Endothelial cell of umbilical vein (primary cell): Measurements from ENCODE around the gene ANGPTL2. TPM values are rescaled to one million over a fixed set of nuclear protein-coding genes. Genes with fewer than 3 reads are reported as not detected.

ENCODE experiments used
- BruUV-seq: library from RNA; stranded (reverse); fragments of 400-500 nt; replicated peaks from 2 replicates; lab custom pipeline; 2021; lab: Mats Ljungman, UMichigan
- CTCF ChIA-PET: fragments of 300-600, 350-600 bp; sonication (Branson Sonifier 250); formaldehyde crosslinking; loops from one replicate; lab custom pipeline; 2021; ENCODE audit warnings: antibody characterized with exemption, inconsistent platforms; lab: Charles Lee
- POLR2A ChIA-PET: fragments of 300-600, 350-600 bp; sonication (Branson Sonifier 250); formaldehyde crosslinking; loops from one replicate; lab custom pipeline; 2021; ENCODE audit warnings: antibody characterized with exemption, inconsistent platforms; lab: Charles Lee
- DNase-seq: peaks from one replicate; pipeline ENCODE4 v3.0.0-alpha.2; 2011; ENCODE audit warnings: low read depth, low spot score
- FAIRE-seq: peaks from 2 replicates; lab custom pipeline; 2011; peaks lifted over from hg19 to GRCh38; lab: Jason Lieb, UNC
- H2AFZ ChIP-seq: 2 replicates; pipeline ENCODE4 v1.6.0; 2012; ENCODE audit warnings: low read depth, low read length, control low read depth, inconsistent platforms
- H3K27ac ChIP-seq: 2 replicates; pipeline ENCODE4 v1.5.1; 2011; ENCODE audit warnings: low read depth, mild to moderate bottlenecking, control low read depth, low read length, moderate library complexity; ENCODE audit not compliant: insufficient read depth
- H3K27me3 ChIP-seq, 2 experiments: 2 replicates each; pipeline versions ENCODE4 v1.6.0 to v1.6.1; 2011; ENCODE audit warnings: low read length in 2 of 2, mixed read lengths in 1 of 2; ENCODE audit not compliant: control insufficient read depth in 2 of 2, insufficient read depth in 2 of 2
- H3K36me3 ChIP-seq, 2 experiments: 2 replicates in 1 of 2; 3 replicates in 1 of 2; pipeline ENCODE4 v1.5.1; 2011; ENCODE audit warnings: low read length in 2 of 2, mild to moderate bottlenecking in 1 of 2, moderate library complexity in 1 of 2; ENCODE audit not compliant: control insufficient read depth in 2 of 2, insufficient read depth in 2 of 2; ENCODE audit errors: extremely low read depth in 1 of 2
- H3K4me1 ChIP-seq: 3 replicates; pipeline ENCODE4 v1.5.1; 2011; ENCODE audit warnings: mild to moderate bottlenecking, low read length; ENCODE audit not compliant: control insufficient read depth, insufficient read depth; ENCODE audit errors: extremely low read depth
- H3K4me2 ChIP-seq: 2 replicates; pipeline ENCODE4 v1.6.1; 2011; ENCODE audit warnings: low read length, control low read depth, mixed read lengths; ENCODE audit not compliant: insufficient read depth
- H3K4me3 ChIP-seq, 3 experiments: fragments of 200-600 bp in 1 of 3; sonication (generic), shearing (Covaris generic) in 1 of 3; replicated peaks in 1 of 3; 2 replicates each; pipeline ENCODE4 v1.5.1; 2011 to 2016; ENCODE audit warnings: control low read depth in 3 of 3, low read length in 3 of 3, mild to moderate bottlenecking in 2 of 3, inconsistent platforms in 1 of 3, low read depth in 1 of 3, moderate library complexity in 1 of 3; ENCODE audit not compliant: insufficient read depth in 1 of 3
- H3K79me2 ChIP-seq: 2 replicates; pipeline ENCODE4 v1.6.0; 2012; ENCODE audit warnings: low read length, inconsistent platforms; ENCODE audit not compliant: control insufficient read depth, insufficient read depth
- H3K9ac ChIP-seq: replicated peaks from 2 replicates; pipeline ENCODE3; 2011; ENCODE audit warnings: low read length, control low read depth; ENCODE audit not compliant: insufficient read depth; ENCODE audit errors: extremely low read depth
- H3K9me1 ChIP-seq: replicated peaks from 3 replicates; pipeline ENCODE4 v1.6.0; 2011; ENCODE audit warnings: mild to moderate bottlenecking, low read length; ENCODE audit not compliant: control insufficient read depth, insufficient read depth; ENCODE audit errors: extremely low read depth
- H3K9me3 ChIP-seq: replicated peaks from 2 replicates; pipeline ENCODE4 v1.5.1; 2012; ENCODE audit warnings: low read length, inconsistent platforms; ENCODE audit not compliant: control insufficient read depth, insufficient read depth
- H4K20me1 ChIP-seq: replicated peaks from 2 replicates; pipeline ENCODE3; 2011; ENCODE audit warnings: mild to moderate bottlenecking, low read length; ENCODE audit not compliant: control insufficient read depth, insufficient read depth; ENCODE audit errors: extremely low read depth
- CTCF ChIP-seq, 2 donors: IDR thresholded peaks; 1 replicate in 1 of 2; 2 replicates in 1 of 2; pipeline ENCODE4 v1.5.1; 2011; ENCODE audit warnings: low read length in 2 of 2, mild to moderate bottlenecking in 2 of 2, moderate library complexity in 2 of 2, control low read depth in 1 of 2, inconsistent platforms in 1 of 2, low read depth in 1 of 2; ENCODE audit not compliant: insufficient read depth in 1 of 2; ENCODE audit errors: extremely low read depth in 1 of 2
- EZH2 ChIP-seq: IDR thresholded peaks from 2 replicates; pipeline ENCODE4 v1.6.1; 2012; ENCODE audit warnings: borderline replicate concordance, low read depth, mild to moderate bottlenecking, moderate library complexity, low read length, inconsistent platforms; ENCODE audit not compliant: severe bottlenecking
- FOS ChIP-seq: IDR thresholded peaks from 2 replicates; pipeline ENCODE4 v1.6.1; 2011; ENCODE audit warnings: mild to moderate bottlenecking, low read length, moderate library complexity, borderline replicate concordance; ENCODE audit not compliant: insufficient read depth
- GATA2 ChIP-seq: IDR thresholded peaks from 2 replicates; pipeline ENCODE4 v1.7.0; 2011; ENCODE audit warnings: low read depth, mild to moderate bottlenecking, moderate library complexity, mixed read lengths, low read length; ENCODE audit not compliant: insufficient read length, insufficient read depth
- JUN ChIP-seq: IDR thresholded peaks from 2 replicates; pipeline ENCODE4 v1.6.1; 2011; ENCODE audit warnings: borderline replicate concordance, low read depth; ENCODE audit not compliant: insufficient read length, insufficient read depth
- POLR2A ChIP-seq: IDR thresholded peaks from 2 replicates; pipeline ENCODE4 v1.6.1; 2012; ENCODE audit warnings: low read depth, mild to moderate bottlenecking, control low read depth, low read length
- dilution Hi-C: fragments of 300-500 bp; cut with MboI; formaldehyde crosslinking; loops from one replicate; pipeline ENCODE4 v1.15.0; 2019; ENCODE audit warnings: low sequenced_read_pairs; ENCODE audit not compliant: extremely low pct_ligation_motif_present
- intact Hi-C: fragments of 100-400 bp; cut with micrococcal nuclease; formaldehyde crosslinking; loops from one replicate; pipeline ENCODE4 v1.10.0; 2022
- polyA plus RNA-seq, 4 experiments: library from polyadenylated mRNA; depleted of rRNA in 3 of 4; stranded (reverse) in 3 of 4; unstranded in 1 of 4; fragments of >200 nt; gene quantifications; 2 replicates each; pipeline versions ENCODE4 v1.2.1 to v1.2.3, GENCODE V29; 2011 to 2012; ENCODE audit warnings: missing spikeins in 1 of 4
- total RNA-seq: library from RNA; stranded (reverse); gene quantifications from 2 replicates; pipeline ENCODE4 v1.2.3, GENCODE V29; 2021

The ANGPTL2 gene
- total and polyA plus RNA-seq, 2 donors (not counting 3 experiments of a cell fraction or from before 2014, with no cell fraction given) = 15.1 to 24.5 TPM

- H3K27ac ChIP-seq = no peak overlapping the region
- dilution Hi-C loops = no loop called here
- no peaks in the 10 kb centered on the region for H3K79me2 ChIP-seq
- intact Hi-C loops = no loop called here
- H3K4me1 ChIP-seq = peaks cover 23% of the 10 kb centered on the region
- H3K9me3 ChIP-seq = no peaks in the 10 kb centered on the region
- POLR2A ChIA-PET = no interaction called here
- DNase-seq (peak; percentile 75), FAIRE-seq (no peak)
- no peaks in the 10 kb centered on the region for H3K9me1 ChIP-seq
- no peak for TF ChIP-seq CTCF (IDR thresholded peaks at IDR 0.05; ENCODE audit: extremely low read depth in 1 of 2, insufficient read depth in 1 of 2, low read depth in 1 of 2, low read length in 2 of 2)
- no peak for TF ChIP-seq EZH2
- no peak for TF ChIP-seq JUN
- TF ChIP-seq FOS = no peak
- no peak for TF ChIP-seq GATA2
- TF ChIP-seq POLR2A = no peak
- no peaks in the 10 kb centered on the region for H3K36me3 ChIP-seq
- CTCF ChIA-PET = interaction anchor here (1.2 to 1.7 kb wide), 2 partner anchors 17 to 23 kb away, joined by 3 read pairs; no protein-coding TSS in a partner anchor
- no peak overlapping the region for H2AFZ ChIP-seq
- no TSS peak for BruUV-seq
- no peak overlapping the region for H3K4me2 ChIP-seq
- H3K27me3 ChIP-seq = no peaks in the 10 kb centered on the region
- no peaks in the 10 kb centered on the region for H4K20me1 ChIP-seq
- H3K9ac ChIP-seq = no peak overlapping the region
- no peak overlapping the region for H3K4me3 ChIP-seq
These were observed 44.8 kb downstream of the ANGPTL2 start for GRCh38 chr9:127077644-127077946.
